Sigmoid colon (tissue), 3 donors: Measurements from ENCODE around the gene TCF19.

Experiments
- CTCF ChIP-seq, 4 experiments: fragments of 450-650 bp in 3 of 4; fragments of 200-600 bp in 1 of 4; IDR thresholded peaks; one replicate each; pipeline ENCODE4 v1.5.1; 2016 to 2019; ENCODE audit warnings: antibody characterized with exemption in 4 of 4, mild to moderate bottlenecking in 3 of 4, moderate library complexity in 2 of 4
- POLR2A ChIP-seq, 2 donors: fragments of 450-650 bp; IDR thresholded peaks; one replicate each; pipeline ENCODE4 v1.6.1; 2016; ENCODE audit warnings: antibody characterized with exemption in 2 of 2, mild to moderate bottlenecking in 2 of 2, moderate library complexity in 2 of 2

DNA sequence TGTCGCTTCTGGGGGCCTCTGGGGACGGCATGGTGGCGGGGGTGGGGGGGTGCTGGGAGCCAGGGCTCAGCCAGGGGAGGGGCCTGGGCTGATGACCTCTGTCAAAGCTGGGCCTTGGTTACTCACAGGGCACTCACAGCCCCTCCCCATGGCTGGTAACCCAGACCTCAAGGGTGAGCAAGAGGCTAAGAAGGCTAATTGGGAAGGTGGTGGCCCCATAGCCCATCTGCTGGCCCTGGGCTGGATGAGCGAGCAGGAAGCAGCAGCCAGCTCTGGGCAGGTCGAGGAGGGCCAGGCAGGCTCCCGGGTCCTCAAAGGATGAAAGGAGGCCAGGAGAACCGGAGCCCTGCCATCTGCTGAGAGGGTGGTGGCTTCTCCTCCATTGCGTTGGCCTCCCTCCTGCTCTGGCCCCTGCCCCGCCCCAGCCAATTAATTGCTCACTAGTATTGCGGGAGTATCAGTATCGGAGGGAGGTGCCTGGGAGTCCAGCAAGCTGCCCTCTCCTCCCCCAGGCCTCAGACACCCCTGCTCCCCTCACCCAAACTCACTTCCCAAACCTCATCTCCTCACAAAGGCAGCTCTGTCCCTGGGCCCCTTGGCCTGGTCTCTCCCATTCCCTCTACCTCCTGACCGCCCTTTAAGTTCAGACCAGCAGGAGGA lies 37.1 kb upstream of the TCF19 start:
- TF ChIP-seq CTCF (IDR thresholded peaks at IDR 0.05) (no peak), POLR2A (IDR thresholded peaks at IDR 0.05) (no peak)
